Measurements from ENCODE around the gene NAA40.

DNA sequence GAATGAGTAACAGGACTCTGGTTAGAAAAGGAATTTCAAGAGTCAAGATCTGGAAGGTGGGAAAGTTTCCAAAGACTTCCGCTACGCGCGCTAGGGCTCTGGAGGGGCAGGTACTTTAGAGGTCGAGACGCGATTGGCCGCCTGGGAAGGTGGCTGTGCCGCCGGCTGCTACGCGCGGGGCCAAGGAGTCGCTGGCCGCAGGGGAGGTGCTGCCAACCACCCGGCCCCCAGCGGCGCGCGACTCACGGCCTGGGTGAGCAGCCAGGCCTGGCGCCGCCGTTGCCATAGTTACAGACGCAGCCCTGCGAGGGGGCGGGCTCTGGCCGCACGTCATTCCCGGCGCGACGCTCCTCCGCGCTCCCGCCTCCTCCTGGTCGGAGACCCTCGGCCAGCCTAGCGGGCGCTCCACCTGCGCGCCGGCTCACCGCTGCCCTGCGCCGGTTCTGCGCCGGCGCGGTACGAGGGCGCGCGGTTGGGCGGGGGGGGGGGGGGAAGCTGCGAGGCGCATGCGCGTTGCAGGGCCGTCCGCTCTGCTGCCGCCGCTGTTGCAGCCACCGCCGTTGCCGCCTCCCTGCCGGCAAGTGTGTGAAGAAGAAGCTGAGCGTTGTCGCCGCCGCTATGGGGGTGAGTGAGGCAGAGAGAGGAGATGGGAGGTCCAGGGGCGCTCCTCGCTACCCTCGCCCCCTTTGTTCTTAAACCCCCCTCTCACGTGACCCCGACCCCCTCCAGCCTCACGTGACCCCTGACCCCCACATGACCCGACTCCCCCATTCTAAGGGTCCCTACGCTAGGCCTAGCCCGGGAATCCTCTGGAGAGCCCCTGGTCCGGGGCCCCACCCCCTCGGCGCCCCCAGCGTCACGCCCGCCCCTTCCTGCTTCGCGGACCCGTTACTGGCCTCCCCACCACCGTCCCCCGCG, at the start of gene NAA40:
- TF ChIP-seq RARB (CRISPR knock-in tag; IDR thresholded peaks at IDR 0.05) = no peak
- no peak for TF ChIP-seq CSRNP3 (CRISPR knock-in tag; IDR thresholded peaks at IDR 0.05)
- no peak for TF ChIP-seq TCF4 (CRISPR knock-in tag; IDR thresholded peaks at IDR 0.05; ENCODE audit: borderline replicate concordance)
- TF ChIP-seq ZNF8 (CRISPR knock-in tag; IDR thresholded peaks at IDR 0.05) = no peak
- TF ChIP-seq ZC3H10 (CRISPR knock-in tag; IDR thresholded peaks at IDR 0.05) = no peak
- TF ChIP-seq, protein P1, sequence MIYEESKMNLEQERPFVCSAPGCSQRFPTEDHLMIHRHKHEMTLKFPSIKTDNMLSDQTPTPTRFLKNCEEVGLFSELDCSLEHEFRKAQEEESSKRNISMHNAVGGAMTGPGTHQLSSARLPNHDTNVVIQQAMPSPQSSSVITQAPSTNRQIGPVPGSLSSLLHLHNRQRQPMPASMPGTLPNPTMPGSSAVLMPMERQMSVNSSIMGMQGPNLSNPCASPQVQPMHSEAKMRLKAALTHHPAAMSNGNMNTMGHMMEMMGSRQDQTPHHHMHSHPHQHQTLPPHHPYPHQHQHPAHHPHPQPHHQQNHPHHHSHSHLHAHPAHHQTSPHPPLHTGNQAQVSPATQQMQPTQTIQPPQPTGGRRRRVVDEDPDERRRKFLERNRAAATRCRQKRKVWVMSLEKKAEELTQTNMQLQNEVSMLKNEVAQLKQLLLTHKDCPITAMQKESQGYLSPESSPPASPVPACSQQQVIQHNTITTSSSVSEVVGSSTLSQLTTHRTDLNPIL (CRISPR knock-in tag; IDR thresholded peaks at IDR 0.05; ENCODE audit: low read depth) = no peak
- TF ChIP-seq, protein P2, sequence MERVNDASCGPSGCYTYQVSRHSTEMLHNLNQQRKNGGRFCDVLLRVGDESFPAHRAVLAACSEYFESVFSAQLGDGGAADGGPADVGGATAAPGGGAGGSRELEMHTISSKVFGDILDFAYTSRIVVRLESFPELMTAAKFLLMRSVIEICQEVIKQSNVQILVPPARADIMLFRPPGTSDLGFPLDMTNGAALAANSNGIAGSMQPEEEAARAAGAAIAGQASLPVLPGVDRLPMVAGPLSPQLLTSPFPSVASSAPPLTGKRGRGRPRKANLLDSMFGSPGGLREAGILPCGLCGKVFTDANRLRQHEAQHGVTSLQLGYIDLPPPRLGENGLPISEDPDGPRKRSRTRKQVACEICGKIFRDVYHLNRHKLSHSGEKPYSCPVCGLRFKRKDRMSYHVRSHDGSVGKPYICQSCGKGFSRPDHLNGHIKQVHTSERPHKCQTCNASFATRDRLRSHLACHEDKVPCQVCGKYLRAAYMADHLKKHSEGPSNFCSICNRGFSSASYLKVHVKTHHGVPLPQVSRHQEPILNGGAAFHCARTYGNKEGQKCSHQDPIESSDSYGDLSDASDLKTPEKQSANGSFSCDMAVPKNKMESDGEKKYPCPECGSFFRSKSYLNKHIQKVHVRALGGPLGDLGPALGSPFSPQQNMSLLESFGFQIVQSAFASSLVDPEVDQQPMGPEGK (CRISPR knock-in tag; IDR thresholded peaks at IDR 0.05; ENCODE audit: borderline replicate concordance) = no peak
- no peak for TF ChIP-seq PPARA (CRISPR knock-in tag; IDR thresholded peaks at IDR 0.05; ENCODE audit: borderline replicate concordance)
- TF ChIP-seq, protein P3, sequence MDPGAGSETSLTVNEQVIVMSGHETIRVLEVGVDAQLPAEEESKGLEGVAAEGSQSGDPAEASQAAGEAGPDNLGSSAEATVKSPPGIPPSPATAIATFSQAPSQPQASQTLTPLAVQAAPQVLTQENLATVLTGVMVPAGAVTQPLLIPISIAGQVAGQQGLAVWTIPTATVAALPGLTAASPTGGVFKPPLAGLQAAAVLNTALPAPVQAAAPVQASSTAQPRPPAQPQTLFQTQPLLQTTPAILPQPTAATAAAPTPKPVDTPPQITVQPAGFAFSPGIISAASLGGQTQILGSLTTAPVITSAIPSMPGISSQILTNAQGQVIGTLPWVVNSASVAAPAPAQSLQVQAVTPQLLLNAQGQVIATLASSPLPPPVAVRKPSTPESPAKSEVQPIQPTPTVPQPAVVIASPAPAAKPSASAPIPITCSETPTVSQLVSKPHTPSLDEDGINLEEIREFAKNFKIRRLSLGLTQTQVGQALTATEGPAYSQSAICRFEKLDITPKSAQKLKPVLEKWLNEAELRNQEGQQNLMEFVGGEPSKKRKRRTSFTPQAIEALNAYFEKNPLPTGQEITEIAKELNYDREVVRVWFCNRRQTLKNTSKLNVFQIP (CRISPR knock-in tag; IDR thresholded peaks at IDR 0.05; ENCODE audit: borderline replicate concordance, low read depth) = no peak
- no peak for TF ChIP-seq BACH2 (CRISPR knock-in tag; IDR thresholded peaks at IDR 0.05; ENCODE audit: borderline replicate concordance)

All from SK-N-SH treated with all-trans-retinoic acid at 6 μM for 48 hours (cell line).